ENCODE results near the gene RBM23.
"Not testable (repeated sequence)": the region's sequence is repeated elsewhere in the genome, so short reads cannot be mapped to it uniquely, and the experiment has no call there.

The RBM23 gene

GRCh38 chr14:22918804-22919600 is at the start of gene RBM23:
RBM23 (minus strand) TSS chr14:22919149.
- DNase-seq = peak; percentile 100

- DNase-seq = no peak
Observed at GRCh38 chr14:22966783-22967269, 47.9 kb upstream of the RBM23 start.

- DNase-seq = not testable (repeated sequence)
Observed at GRCh38 chr14:22965916-22966782, 47.2 kb upstream of the RBM23 start.

GRCh38 chr14:22962061-22962676 is 43.2 kb upstream of the RBM23 start:
- no peak for DNase-seq

GRCh38 chr14:22955702-22956569 is 37.0 kb upstream of the RBM23 start:
- DNase-seq = no peak

GRCh38 chr14:22952418-22952817 is 33.5 kb upstream of the RBM23 start:
- no peak for DNase-seq

- peak in 1 of 2 donors; percentile 39 for DNase-seq
Observed at GRCh38 chr14:22951795-22952194, 32.8 kb upstream of the RBM23 start.

GRCh38 chr14:22945642-22946041 is 26.7 kb upstream of the RBM23 start:
- no peak for DNase-seq

GRCh38 chr14:22939684-22940083 is 20.7 kb upstream of the RBM23 start:
- no peak for DNase-seq

GRCh38 chr14:22935156-22935555 is 16.2 kb upstream of the RBM23 start:
- DNase-seq = no peak

- DNase-seq = no peak
Observed at GRCh38 chr14:22932146-22932545, 13.2 kb upstream of the RBM23 start.

- DNase-seq = no peak
Observed at GRCh38 chr14:22929961-22930364, 11.0 kb upstream of the RBM23 start.

- peak; percentile 99 to 100 for DNase-seq
Observed at GRCh38 chr14:22929104-22929960, 10.4 kb upstream of the RBM23 start, which contains the start of gene PRMT5. PRMT5 (minus strand) TSS chr14:22929376; CDS start chr14:22929361, 15 bp downstream.

GRCh38 chr14:22928237-22929103 is 9.5 kb upstream of the RBM23 start:
- DNase-seq = no peak

GRCh38 chr14:22926316-22926715 is 7.4 kb upstream of the RBM23 start:
- no peak for DNase-seq

- no peak for DNase-seq
Observed at GRCh38 chr14:22925513-22925912, 6.6 kb upstream of the RBM23 start.

GRCh38 chr14:22923746-22924145 is 4.8 kb upstream of the RBM23 start:
- DNase-seq = no peak

GRCh38 chr14:22922294-22922693 is 3.3 kb upstream of the RBM23 start:
- DNase-seq = no peak

GRCh38 chr14:22920697-22921096 is 1.7 kb upstream of the RBM23 start:
- DNase-seq = no peak

GRCh38 chr14:22919601-22919921 is 612 bp upstream of the RBM23 start:
- DNase-seq = no peak

Data from CD4-positive, alpha-beta T cell treated with Interleukin-4 for 1 hour (primary cell).